Measurements from ENCODE around the gene CA10.

Gene CA10

GRCh38 chr17:51587516-51587915 lies 571.0 kb downstream of the CA10 start:
- TF ChIP-seq TAF1 (IDR thresholded peaks at IDR 0.05; ENCODE audit: borderline replicate concordance, insufficient read depth, low read length) (no peak), POLR2AphosphoS5 (IDR thresholded peaks at IDR 0.05; ENCODE audit: low read depth, low read length) (no peak), FOXP2 (optimal IDR thresholded peaks at IDR 0.05; ENCODE audit: borderline replicate concordance, extremely low read depth, extremely low read length, insufficient read depth) (no peak), SIN3A (IDR thresholded peaks at IDR 0.05; ENCODE audit: borderline replicate concordance, insufficient read depth, low read length) (no peak)

- TF ChIP-seq SIN3A (IDR thresholded peaks at IDR 0.05; ENCODE audit: borderline replicate concordance, insufficient read depth, low read length) (no peak), REST (IDR thresholded peaks at IDR 0.05; ENCODE audit: insufficient read depth in 1 of 2, low read depth in 2 of 2, low read length in 2 of 2) (no peak)
These were observed 572.9 kb downstream of the CA10 start for GRCh38 chr17:51585514-51586104.

- TF ChIP-seq POLR2AphosphoS5 (IDR thresholded peaks at IDR 0.05; ENCODE audit: low read depth, low read length) = no peak
- TF ChIP-seq SIN3A (IDR thresholded peaks at IDR 0.05; ENCODE audit: borderline replicate concordance, insufficient read depth, low read length) = no peak
- no peak for TF ChIP-seq TAF1 (IDR thresholded peaks at IDR 0.05; ENCODE audit: borderline replicate concordance, insufficient read depth, low read length)
These were observed 577.6 kb downstream of the CA10 start for GRCh38 chr17:51580869-51581268.

All from PFSK-1 (cell line).